H1 (cell line): Measurements from ENCODE around the gene RAD51D. TPM values are rescaled to one million over a fixed set of nuclear protein-coding genes. Genes with fewer than 3 reads are reported as not detected.

ENCODE experiments used
- ASH2L ChIP-seq: fragments of 200-600, 300-600 bp; sonication (generic); IDR thresholded peaks from one replicate; pipeline ENCODE4 v1.7.1; 2017; ENCODE audit warnings: low read length
- BRCA1 ChIP-seq: IDR thresholded peaks from 2 replicates; pipeline ENCODE4 v1.6.1; 2012; ENCODE audit warnings: low read depth, low read length, improper control_type of control experiment
- CBX5 ChIP-seq: fragments of 300-800, 300-1000 bp; sonication (generic); IDR thresholded peaks from 2 replicates; pipeline ENCODE4 v1.7.1; 2016; ENCODE audit warnings: antibody characterized with exemption, low read length, low read depth
- CHD2 ChIP-seq: IDR thresholded peaks from 2 replicates; pipeline ENCODE4 v1.6.1; 2012; ENCODE audit warnings: low read length, improper control_type of control experiment
- CTBP2 ChIP-seq: IDR thresholded peaks from 2 replicates; pipeline ENCODE4 v1.7.0; 2011; ENCODE audit warnings: borderline replicate concordance, mild to moderate bottlenecking, moderate library complexity, mixed read lengths, low read length; ENCODE audit not compliant: insufficient read depth, insufficient read length
- EP300 ChIP-seq, 2 experiments: IDR thresholded peaks; 1 replicate in 1 of 2; 2 replicates in 1 of 2; pipeline ENCODE4 v1.6.1; 2011 to 2012; ENCODE audit warnings: low read depth in 2 of 2, low read length in 2 of 2, mild to moderate bottlenecking in 2 of 2, borderline replicate concordance in 1 of 2, inconsistent platforms in 1 of 2, moderate library complexity in 1 of 2
- EZH2 ChIP-seq: fragments of 200-600 bp; sonication (generic); IDR thresholded peaks from 2 replicates; pipeline ENCODE4 v1.7.1; 2012; ENCODE audit warnings: low read depth, mild to moderate bottlenecking, moderate library complexity, low read length, inconsistent platforms; ENCODE audit not compliant: severe bottlenecking
- GABPA ChIP-seq: IDR thresholded peaks from 2 replicates; pipeline ENCODE4 v1.6.1; 2011; ENCODE audit warnings: mild to moderate bottlenecking, low read length, moderate library complexity, borderline replicate concordance; ENCODE audit not compliant: insufficient read depth
- GTF2F1 ChIP-seq: IDR thresholded peaks from 2 replicates; pipeline ENCODE4 v1.6.1; 2012; ENCODE audit warnings: low read depth, low read length, improper control_type of control experiment, borderline replicate concordance
- HDAC2 ChIP-seq, 2 experiments: fragments of 300-600 bp in 1 of 2; sonication (generic) in 1 of 2; IDR thresholded peaks; 2 replicates each; pipeline ENCODE4 v1.6.1; 2011 to 2012; ENCODE audit warnings: low read depth in 2 of 2, low read length in 2 of 2, mild to moderate bottlenecking in 2 of 2, moderate library complexity in 2 of 2, borderline replicate concordance in 1 of 2, inconsistent platforms in 1 of 2
- HDAC6 ChIP-seq: IDR thresholded peaks from one replicate; pipeline ENCODE4 v1.7.1; 2012; ENCODE audit warnings: low read depth, mild to moderate bottlenecking, inconsistent platforms, low read length, moderate library complexity
- JUND ChIP-seq: IDR thresholded peaks from 2 replicates; pipeline ENCODE4 v1.6.1; 2011; ENCODE audit warnings: mild to moderate bottlenecking, improper control_type of control experiment, low read length
- MAFK ChIP-seq: IDR thresholded peaks from 2 replicates; pipeline ENCODE4 v1.6.1; 2012; ENCODE audit warnings: low read depth, mild to moderate bottlenecking, improper control_type of control experiment, low read length
- PHF8 ChIP-seq: fragments of 200-600 bp; sonication (generic); conservative IDR thresholded peaks from 2 replicates; pipeline ENCODE4 v1.7.1; 2012; ENCODE audit warnings: low read depth, mild to moderate bottlenecking, inconsistent platforms, low read length, moderate library complexity
- POLR2AphosphoS5 ChIP-seq: IDR thresholded peaks from 2 replicates; pipeline ENCODE4 v1.6.1; 2011; ENCODE audit warnings: low read depth, low read length
- POU5F1 ChIP-seq: IDR thresholded peaks from 2 replicates; pipeline ENCODE4 v1.6.1; 2011; ENCODE audit warnings: low read depth, mild to moderate bottlenecking, low read length, moderate library complexity
- RFX5 ChIP-seq: IDR thresholded peaks from 2 replicates; pipeline ENCODE4 v1.6.1; 2011; ENCODE audit warnings: low read depth, low read length, improper control_type of control experiment, borderline replicate concordance
- SAP30 ChIP-seq: fragments of 300-600 bp; sonication (generic); IDR thresholded peaks from 2 replicates; pipeline ENCODE4 v1.7.1; 2012; ENCODE audit warnings: low read length, moderate library complexity, mild to moderate bottlenecking, inconsistent platforms; ENCODE audit not compliant: insufficient read depth, insufficient replicate concordance
- SIRT6 ChIP-seq: IDR thresholded peaks from one replicate; pipeline ENCODE4 v1.7.1; 2012; ENCODE audit warnings: low read length, inconsistent platforms
- SP1 ChIP-seq: IDR thresholded peaks from 2 replicates; pipeline ENCODE4 v1.6.1; 2011; ENCODE audit warnings: low read depth, low read length
- SUZ12 ChIP-seq: fragments of 200-600 bp; sonication (generic); IDR thresholded peaks from 2 replicates; pipeline ENCODE4 v1.6.1; 2012; ENCODE audit warnings: mild to moderate bottlenecking, inconsistent platforms, low read length, moderate library complexity, mixed read lengths
- TAF7 ChIP-seq: optimal IDR thresholded peaks from 2 replicates; pipeline ENCODE3; 2011; ENCODE audit warnings: low read depth, mild to moderate bottlenecking, inconsistent platforms, low read length, moderate library complexity, borderline replicate concordance
- ZNF274 ChIP-seq: IDR thresholded peaks from 2 replicates; pipeline ENCODE4 v1.7.0; 2012; ENCODE audit warnings: low read length, borderline replicate concordance; ENCODE audit errors: extremely low read depth
- polyA plus RNA-seq, 7 experiments: library from polyadenylated mRNA; depleted of rRNA in 3 of 7; stranded (reverse) in 5 of 7; unstranded in 2 of 7; fragments of >200 nt in 5 of 7; fragments of 200-250 nt in 2 of 7; gene quantifications; 1 replicate in 5 of 7; 2 replicates in 1 of 7; 4 replicates in 1 of 7; pipeline versions ENCODE4 v1.2.1 to v1.2.3, GENCODE V29; 2011 to 2013; ENCODE audit warnings: missing spikeins in 2 of 7, mixed read lengths in 2 of 7
- total RNA-seq: library from RNA; stranded (reverse); fragmentation: NEBNext Ultra II Directional; extraction: Animal tissue kit (Norgen Biotek cat#: 25700); gene quantifications from 2 replicates; pipeline ENCODE4 v1.2.1, GENCODE V29; 2021
- TF ChIP-seq, protein P1 (sequence below): IDR thresholded peaks from 2 replicates; pipeline ENCODE4 v1.6.1; 2012; ENCODE audit warnings: inconsistent platforms

RAD51D gene
- total and polyA plus RNA-seq, 2 of the 8 experiments (the other 6 are each of a cell fraction or from before 2014, with no cell fraction given) = 10.2 to 12.9 TPM

DNA sequence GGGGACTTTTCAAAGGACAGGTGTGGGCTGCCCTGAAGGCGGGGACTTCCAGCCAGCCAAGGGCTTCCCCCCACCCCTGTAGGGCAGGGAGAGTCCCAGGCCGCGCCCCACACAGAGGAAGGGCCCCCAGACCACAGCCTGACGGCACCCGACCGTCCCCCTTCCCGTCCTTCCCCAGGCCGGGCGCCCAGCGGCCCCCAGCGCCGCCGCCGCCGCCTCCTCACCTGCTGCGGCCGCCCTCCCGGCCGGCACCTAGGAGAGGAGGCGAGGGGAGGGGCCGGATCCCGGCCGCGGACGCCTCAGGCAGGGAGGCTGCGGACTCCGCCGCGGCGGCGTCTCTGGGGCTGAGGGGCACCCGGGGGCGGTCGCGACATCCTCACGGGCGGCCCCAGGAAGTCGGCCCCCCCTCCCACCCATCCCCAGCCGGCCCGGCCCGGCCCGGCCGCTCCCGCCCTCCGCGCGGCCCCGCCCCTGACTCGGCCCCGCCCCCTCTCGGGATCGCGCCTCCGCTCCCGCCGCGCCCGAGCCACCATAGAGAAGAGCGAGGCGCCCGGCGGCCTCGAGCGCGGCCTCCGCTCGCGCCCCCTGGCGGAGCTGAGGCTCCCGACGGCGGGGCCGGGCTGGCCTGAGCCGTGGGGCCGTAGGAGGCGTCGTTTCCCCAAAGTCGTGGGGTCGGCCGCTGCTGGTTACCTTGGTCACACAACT lies 30.6 kb downstream of the RAD51D start (continued):
- TF ChIP-seq GTF2F1 = no peak
- peak; percentile 19 for TF ChIP-seq TAF7
- no peak for TF ChIP-seq CHD2
- peak in 1 of 2 experiments; percentile 27; a peak in 1 of 4 replicates for TF ChIP-seq HDAC2 (IDR thresholded peaks at IDR 0.05; ENCODE audit: borderline replicate concordance in 1 of 2, low read depth in 2 of 2, low read length in 2 of 2)
- TF ChIP-seq SAP30 = no peak
- no peak for TF ChIP-seq SP1
- no peak for TF ChIP-seq ZNF274
- no peak for TF ChIP-seq HDAC6
- TF ChIP-seq JUND = no peak
- TF ChIP-seq POLR2AphosphoS5 = no peak
- TF ChIP-seq SUZ12 = no peak
- TF ChIP-seq RFX5 = no peak
- TF ChIP-seq MAFK = no peak; the same call in 1 of the 2 replicates
- TF ChIP-seq SIRT6 = no peak
- TF ChIP-seq BRCA1 = no peak
- no peak for TF ChIP-seq CBX5
- TF ChIP-seq GABPA = no peak
- TF ChIP-seq CTBP2 = no peak
- TF ChIP-seq EP300 (IDR thresholded peaks at IDR 0.05; ENCODE audit: borderline replicate concordance in 1 of 2, low read depth in 2 of 2, low read length in 2 of 2) = no peak
- TF ChIP-seq PHF8 = peak; percentile 52; the same call in 1 of the 2 replicates
- TF ChIP-seq EZH2 = no peak
- TF ChIP-seq ASH2L = no peak
- TF ChIP-seq, protein P1, sequence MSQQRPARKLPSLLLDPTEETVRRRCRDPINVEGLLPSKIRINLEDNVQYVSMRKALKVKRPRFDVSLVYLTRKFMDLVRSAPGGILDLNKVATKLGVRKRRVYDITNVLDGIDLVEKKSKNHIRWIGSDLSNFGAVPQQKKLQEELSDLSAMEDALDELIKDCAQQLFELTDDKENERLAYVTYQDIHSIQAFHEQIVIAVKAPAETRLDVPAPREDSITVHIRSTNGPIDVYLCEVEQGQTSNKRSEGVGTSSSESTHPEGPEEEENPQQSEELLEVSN = 0 out of 2 replicates have a peak, but pooled peaks have one; percentile 18
- no peak for TF ChIP-seq POU5F1
